ENCODE data around the gene MMP25.
"Not testable (repeated sequence)": the region's sequence is repeated elsewhere in the genome, so short reads cannot be mapped to it uniquely, and the experiment has no call there.

MMP25 gene

DNA sequence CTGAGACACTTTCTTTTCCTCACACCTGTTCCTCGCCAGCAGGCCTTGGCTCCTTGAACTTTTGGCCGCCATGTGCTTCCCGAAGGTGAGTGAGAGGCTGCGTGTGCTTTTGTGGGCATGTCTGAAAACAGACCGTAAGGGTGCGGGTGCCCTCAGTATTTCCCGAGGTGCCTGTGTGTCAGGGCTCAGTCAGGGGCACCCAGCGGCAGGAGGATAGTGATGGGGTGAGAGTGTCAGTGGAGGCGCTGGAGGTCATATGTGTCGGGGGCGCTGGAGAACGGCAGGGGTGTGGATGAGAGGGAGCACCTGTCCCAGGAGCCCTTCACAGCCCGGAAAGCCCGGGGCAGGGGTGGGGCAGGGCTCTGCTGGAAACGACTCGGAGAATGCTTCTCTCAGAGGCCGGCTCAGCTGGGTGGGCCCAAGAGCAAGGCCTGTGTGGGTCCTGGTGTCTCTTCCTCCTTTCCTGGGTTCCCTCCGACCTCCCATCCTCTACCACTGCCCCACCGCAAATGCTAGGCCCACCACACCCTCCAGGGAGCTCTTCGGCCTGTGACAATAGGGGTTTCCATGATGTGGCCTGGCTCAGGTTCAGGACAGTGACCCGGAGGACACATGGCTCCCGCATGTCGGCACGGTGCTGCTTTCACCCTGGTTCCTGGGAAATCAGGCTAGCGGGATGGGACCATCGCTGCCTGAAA, 19.5 kb downstream of the MMP25 start:
- H3K4me3 ChIP-seq (ENCODE audit: low read depth, low read length), result peak overlapping the region; percentile 38
- DNase-seq (ENCODE audit: low read depth), result no peak

DNA sequence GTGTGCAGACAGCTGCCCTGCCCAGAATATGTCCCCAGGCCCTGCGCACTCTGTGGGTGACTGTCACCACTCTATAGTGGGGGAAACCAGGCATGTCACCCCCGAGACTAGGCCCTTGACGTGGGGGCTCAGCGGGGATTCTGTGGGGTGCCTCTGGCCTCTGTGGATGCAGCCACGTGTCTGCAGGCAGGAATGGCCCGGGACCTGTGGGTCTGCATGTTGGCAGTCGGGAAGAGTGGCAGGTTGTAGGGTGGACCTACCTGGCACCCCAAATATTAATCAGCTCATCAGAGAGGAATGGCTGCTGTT, 20.0 kb downstream of the MMP25 start:
- DNase-seq (ENCODE audit: low read depth), result no peak
- peak overlapping the region; percentile 38 for H3K4me3 ChIP-seq (ENCODE audit: low read depth, low read length)

DNA sequence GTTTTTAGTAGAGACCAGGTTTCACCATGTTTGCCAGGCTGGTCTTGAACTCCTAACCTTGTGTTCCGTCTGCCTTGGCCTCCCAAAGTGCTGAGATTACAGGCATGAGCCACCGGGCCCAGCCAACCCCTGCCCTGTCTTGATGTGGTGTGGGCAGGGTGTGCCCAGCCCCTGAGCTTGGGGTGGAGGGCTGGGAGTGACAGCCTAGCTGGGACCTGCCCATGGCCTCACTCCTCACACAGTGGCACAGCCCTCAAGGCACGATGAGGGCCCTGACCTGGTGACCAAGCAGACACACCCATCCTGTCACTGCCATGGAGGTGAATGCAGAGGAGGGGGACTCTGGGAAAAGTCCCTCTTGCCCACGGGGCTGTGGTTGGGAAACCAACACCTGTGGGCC, 22.1 kb downstream of the MMP25 start:
- H3K4me3 ChIP-seq (ENCODE audit: low read depth, low read length), result no peak overlapping the region
- no peak for DNase-seq (ENCODE audit: low read depth)

DNA sequence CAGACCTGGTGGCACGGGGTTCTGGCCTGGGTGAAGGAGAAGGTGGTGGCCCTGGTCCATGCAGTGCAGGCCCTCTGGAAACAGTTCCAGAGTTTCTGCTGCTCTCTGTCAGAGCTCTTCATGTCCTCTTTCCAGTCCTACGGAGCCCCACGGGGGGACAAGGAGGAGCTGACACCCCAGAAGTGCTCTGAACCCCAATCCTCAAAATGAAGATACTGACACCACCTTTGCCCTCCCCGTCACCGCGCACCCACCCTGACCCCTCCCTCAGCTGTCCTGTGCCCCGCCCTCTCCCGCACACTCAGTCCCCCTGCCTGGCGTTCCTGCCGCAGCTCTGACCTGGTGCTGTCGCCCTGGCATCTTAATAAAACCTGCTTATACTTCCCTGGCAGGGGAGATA, 22.8 kb downstream of the MMP25 start:
- not testable (repeated sequence) for DNase-seq (ENCODE audit: low read depth); H3K4me3 ChIP-seq (ENCODE audit: low read depth, low read length)

DNA sequence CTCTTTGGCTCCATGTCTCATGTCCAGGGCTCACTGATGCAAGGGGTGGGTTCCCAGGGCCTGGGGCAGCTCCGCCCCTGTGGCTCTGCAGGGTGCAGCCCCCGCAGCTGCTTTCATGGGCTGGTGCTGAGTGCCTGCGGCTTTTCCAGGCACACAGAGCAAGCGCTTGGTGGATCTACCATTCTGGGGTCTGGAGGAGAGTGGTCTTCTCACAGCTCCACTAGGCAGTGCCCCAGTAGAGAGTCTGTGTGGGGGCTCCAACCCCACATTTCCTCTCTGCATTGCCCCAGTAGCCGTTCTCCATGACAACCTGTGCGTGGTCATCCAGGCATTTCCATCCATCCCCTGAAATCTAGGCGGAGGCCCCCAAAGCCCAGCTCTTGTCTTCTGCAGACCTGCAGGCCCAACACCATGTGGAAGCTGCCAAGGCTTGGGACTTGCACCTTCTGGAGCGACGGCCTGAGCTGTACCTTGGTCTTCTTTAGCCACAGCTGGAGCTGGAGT, 24.3 kb downstream of the MMP25 start:
- no peak overlapping the region for H3K4me3 ChIP-seq (ENCODE audit: low read depth, low read length)
- no peak for DNase-seq (ENCODE audit: low read depth)

DNA sequence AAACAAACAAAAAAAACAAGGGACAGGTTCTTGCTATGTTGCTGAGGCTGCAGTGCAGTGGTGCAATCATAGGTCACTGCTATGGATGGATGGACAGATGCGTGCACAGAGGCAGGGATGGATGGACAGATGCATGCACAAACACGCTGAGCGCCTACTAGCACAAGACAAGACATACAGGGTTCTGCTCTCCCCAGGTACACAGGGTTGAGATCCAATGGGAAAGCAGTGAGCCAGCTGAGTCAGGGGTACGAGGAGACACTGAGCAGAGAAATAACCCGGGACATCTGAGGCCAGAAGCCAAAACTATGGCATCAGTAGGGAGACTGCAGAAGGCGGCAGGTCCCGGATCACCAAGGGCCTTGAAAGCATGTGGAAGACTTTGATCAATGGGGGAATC, 25.3 kb downstream of the MMP25 start:
- no peak for DNase-seq (ENCODE audit: low read depth)
- no peak overlapping the region for H3K4me3 ChIP-seq (ENCODE audit: low read depth, low read length)

DNA sequence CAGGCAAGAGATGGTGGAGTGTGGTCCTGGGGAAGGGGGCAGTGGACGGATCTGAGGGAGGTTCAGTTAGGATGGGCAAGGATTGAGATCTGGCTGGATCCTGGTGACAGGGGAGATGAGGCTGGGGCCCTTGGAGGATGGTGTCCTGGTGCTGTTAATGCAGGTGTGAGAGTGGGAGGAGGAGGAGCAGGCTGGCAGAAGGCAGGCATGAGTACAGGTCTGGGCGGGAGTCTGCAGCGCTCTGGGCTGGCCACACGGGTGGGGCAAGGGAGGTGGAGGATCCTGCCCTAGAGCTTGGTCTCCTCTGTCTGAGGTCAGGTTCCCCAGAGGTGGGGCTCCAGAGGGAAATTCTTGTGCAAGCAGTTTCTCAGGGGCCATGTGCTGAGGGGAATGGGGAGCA, 25.8 kb downstream of the MMP25 start:
- H3K4me3 ChIP-seq (ENCODE audit: low read depth, low read length); DNase-seq (ENCODE audit: low read depth): not testable (repeated sequence)

DNA sequence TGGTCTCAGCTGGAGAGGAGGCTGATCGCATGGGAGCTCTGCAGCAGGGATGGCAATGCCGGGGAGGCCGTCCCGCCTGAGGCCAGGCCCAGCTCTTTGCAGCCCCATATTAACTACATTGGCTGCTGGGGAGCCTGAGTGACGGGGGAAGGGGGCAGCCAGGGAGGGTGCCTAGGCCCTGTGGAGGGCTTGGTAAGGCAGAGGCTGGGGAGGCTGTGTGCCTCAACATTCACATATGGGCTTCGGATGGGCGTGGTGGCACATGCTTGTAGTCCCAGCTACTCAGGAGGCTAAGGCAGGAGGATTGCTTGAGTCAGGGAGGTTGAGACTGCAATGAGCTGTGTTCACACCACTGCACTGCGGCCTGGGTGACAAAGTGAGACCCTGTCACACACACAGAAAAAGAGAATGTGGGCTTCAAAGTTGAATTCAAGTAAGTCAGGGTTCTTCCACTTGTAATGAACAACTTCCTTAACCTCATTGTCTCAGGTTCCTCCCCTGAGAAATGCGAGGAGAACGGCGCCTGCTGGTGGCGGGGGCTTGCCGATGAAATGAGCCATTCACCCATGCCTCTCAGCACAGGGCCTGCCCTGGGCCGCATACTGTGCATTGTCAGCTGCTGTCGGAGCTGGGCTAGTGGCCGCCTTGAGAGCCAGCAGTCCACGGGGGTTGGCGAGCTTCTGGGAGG, 26.4 kb downstream of the MMP25 start:
- not testable (repeated sequence) for H3K4me3 ChIP-seq (ENCODE audit: low read depth, low read length); DNase-seq (ENCODE audit: low read depth)

DNA sequence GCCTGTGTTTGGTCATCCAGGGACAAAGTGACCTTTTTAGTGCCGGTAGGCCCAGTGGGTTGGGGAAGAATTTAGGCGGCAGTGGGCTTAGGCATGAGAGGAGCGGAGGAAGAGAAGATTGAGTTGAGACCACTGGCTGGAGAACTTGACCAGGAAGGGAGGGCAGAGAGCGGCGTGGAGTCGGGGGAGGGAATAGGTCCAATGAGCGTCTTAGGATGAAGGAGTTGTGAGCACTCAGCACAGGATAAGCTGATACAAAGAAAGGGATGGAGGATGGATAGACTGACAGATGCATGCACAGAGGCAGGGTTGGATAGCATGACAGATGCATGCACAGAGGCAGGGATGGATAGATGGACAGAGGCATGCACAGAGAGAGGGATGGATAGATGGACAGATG, 27.1 kb downstream of the MMP25 start:
- no peak for DNase-seq (ENCODE audit: low read depth)
- no peak overlapping the region for H3K4me3 ChIP-seq (ENCODE audit: low read depth, low read length)

DNA sequence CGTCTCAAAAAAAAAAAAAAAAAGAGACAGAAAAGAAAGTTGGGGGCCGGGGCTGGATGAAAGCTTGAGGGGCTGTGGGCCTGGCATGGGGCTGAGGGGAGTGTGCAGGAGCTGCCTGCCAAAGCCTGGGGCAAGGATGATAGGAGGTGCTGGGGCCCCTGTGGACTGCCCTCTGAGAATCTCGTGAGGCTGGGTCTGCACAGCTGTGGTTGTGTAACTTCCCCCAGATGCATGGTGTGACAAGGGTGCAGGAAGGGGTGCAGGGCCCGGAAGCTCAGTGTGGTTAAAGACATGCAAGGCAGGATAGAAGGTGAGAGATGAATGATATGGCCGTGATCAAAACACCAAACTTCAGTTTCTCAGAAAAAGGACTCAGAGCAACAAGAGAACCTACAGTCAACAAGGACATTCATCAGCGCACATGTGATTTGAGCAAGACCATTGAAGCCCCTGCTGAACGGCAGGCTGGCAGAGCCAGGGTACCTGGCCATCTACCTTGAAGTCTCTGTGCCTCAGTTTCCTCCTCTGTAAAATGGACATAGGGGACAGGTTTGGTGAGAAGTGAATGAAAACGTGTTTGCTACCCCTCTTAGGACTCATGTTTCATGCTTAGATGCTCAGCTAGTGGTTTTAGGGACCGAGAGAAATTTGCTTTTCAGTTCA, 28.6 kb downstream of the MMP25 start:
- no peak overlapping the region for H3K4me3 ChIP-seq (ENCODE audit: low read depth, low read length)
- no peak for DNase-seq (ENCODE audit: low read depth)

DNA sequence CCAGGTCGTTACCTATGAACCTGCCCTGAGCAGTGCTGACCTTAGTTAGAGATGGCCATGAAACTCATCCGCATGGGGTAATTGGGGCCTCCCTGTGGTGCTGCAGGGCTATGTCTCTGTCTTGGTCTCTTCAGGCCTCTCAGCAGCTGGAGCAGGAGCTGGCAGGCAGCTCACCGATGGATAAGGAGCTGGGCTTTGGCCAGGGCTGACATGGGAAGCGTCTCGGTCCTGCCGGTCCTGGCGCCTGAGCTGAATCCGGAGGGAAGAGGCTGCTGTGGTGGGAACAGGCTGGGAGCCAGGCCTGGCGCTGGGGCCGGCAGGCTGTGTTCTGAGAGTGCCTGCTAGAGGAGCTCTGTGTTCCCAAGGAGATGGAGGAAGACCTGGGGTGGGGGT, 29.2 kb downstream of the MMP25 start:
- no peak overlapping the region for H3K4me3 ChIP-seq (ENCODE audit: low read depth, low read length)

DNA sequence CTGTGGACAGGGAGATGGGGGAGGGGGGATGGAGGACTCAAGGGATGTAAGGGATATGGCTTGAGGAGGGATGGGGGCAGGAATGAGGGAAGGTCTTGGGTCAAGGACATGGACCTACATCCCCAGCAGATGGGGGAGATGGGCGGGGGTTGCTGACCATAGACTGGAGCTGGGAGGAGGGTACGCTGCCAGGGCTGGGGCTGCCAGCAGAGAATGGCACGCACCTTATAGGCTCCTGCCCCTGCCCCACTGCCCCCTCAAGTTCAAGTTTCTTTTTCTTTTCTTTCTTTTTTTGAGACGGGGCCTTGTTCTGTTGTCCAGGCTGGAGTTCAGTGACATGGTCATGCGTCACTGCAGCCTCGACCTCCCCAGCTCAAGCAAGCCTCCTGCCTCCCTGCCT, 29.6 kb downstream of the MMP25 start:
- not testable (repeated sequence) for DNase-seq (ENCODE audit: low read depth); H3K4me3 ChIP-seq (ENCODE audit: low read depth, low read length)

More for the DNA sequence above, 29.2 kb downstream of the MMP25 start:
- DNase-seq (ENCODE audit: low read depth), result no peak

DNA sequence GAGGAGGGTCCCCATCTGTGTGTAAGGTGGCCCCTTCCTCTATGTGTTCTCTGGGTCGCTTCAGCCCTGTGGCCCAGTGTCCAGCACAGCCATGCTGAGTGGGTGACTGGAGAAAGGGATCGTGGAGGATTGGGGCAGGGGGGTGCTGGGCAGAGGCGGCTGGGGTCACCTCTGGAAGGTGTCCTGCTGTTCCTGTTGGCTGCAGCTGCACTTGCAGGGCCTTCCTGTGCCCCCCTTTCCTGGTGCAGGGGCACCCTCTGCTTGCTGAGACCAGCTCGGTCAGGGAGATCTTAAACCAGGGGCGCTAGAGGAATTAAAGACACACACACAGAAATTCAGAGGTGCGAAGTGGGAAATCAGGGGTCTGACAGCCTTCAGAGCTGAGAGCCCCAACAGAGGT, 30.2 kb downstream of the MMP25 start:
- no peak overlapping the region for H3K4me3 ChIP-seq (ENCODE audit: low read depth, low read length)
- DNase-seq (ENCODE audit: low read depth), result no peak

DNA sequence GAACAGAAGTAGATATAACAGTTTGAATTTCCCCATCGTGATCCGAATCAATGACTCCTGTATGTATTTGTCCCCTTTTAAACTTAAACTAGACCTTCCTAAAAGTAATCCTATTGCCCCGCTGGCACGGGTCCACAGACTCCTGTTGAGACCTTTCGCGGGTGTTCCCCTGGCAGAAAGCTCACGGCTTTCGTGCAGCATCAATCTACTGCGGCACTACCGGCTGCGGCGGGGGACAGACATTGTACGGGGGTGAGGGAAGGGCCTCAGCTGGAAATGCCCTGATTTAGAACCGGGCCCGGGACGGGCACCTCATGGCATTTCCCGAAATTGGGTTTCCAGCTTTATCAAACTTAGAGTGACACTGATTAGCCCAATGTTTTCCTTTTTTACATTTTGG, 33.7 kb downstream of the MMP25 start:
- no peak for DNase-seq (ENCODE audit: low read depth)
- H3K4me3 ChIP-seq (ENCODE audit: low read depth, low read length), result no peak overlapping the region

DNA sequence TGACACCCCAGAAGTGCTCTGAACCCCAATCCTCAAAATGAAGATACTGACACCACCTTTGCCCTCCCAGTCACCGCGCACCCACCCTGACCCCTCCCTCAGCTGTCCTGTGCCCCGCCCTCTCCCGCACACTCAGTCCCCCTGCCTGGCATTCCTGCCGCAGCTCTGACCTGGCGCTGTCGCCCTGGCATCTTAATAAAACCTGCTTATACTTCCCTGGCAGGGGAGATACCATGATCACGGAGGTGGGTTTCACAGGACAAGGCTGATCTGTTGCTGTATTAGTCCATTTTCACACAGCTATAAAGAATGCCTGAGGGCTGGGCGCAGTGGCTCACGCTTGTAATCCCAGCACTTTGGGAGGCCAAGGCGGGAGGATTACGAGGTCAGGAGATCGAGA, 35.6 kb downstream of the MMP25 start:
- not testable (repeated sequence) for DNase-seq (ENCODE audit: low read depth); H3K4me3 ChIP-seq (ENCODE audit: low read depth, low read length)

DNA sequence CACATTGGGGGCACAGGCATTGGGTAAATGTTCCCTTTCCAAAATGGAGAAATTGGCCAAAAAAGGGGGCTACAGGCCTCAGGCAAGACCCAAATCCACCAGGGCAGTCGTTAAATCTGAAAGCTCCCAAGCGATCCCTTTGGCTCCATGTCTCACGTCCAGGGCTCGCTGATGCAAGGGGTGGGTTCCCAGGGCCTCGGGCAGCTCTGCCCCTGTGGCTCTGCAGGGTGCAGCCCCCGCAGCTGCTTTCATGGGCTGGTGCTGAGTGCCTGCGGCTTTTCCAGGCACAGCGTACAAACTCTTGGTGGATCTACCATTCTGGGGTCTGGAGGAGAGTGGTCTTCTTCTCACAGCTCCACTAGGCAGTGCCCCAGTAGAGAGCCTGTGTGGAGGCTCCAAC, 37.0 kb downstream of the MMP25 start:
- H3K4me3 ChIP-seq (ENCODE audit: low read depth, low read length); DNase-seq (ENCODE audit: low read depth): not testable (repeated sequence)

DNA sequence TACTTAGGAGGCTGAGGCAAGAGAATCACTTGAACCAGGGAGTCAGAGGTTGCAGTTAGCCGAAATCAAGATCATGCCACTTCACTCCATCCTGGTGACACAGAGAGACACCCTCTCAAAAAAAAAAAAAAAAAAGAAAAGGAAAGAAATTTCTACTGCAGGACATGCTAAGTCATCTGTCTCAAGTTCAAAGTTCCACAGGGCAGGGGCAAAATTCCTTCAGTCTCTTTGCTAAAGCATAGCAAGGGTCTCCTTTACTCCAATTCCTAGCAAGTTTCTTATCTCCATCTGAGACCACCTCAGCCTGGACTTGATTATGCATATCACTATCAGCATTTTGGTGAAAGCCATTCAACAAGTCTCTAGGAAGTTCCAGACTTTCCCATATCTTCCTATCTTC, 38.1 kb downstream of the MMP25 start:
- H3K4me3 ChIP-seq (ENCODE audit: low read depth, low read length), result no peak overlapping the region
- no peak for DNase-seq (ENCODE audit: low read depth)

DNA sequence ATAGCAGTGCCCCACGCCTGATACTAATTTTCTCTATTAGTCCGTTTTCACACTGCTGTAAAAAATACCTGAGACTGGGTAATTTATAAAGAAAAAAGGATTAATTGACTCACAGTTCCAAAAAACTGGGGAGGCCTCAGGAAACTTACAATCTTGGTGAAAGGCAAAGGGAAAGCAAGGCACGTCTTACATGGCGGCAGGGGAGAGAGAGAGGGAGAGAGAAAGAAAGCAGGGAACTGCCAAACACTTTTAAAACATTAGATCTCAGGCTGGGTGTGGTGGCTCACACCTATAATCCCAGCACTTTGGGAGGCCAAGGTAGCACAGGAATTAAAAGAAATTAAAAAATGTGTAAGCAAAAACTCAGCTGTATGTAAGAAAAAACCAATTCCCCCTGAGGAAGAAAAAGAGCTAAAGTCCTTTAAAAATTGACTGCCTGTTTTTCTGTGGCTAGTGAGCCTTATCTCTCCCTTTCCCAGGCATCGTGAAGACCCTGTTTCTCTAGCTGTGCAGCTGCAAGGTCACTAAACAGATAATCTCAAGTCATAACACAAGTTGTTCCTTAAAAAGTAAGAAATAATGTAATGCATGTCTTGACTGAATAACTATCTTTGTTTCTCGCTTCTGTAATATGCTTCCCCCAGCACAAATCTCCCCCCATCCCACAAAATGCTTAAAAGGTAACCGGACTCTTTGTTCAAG, 38.8 kb downstream of the MMP25 start:
- H3K4me3 ChIP-seq (ENCODE audit: low read depth, low read length), result no peak overlapping the region
- DNase-seq (ENCODE audit: low read depth), result no peak

DNA sequence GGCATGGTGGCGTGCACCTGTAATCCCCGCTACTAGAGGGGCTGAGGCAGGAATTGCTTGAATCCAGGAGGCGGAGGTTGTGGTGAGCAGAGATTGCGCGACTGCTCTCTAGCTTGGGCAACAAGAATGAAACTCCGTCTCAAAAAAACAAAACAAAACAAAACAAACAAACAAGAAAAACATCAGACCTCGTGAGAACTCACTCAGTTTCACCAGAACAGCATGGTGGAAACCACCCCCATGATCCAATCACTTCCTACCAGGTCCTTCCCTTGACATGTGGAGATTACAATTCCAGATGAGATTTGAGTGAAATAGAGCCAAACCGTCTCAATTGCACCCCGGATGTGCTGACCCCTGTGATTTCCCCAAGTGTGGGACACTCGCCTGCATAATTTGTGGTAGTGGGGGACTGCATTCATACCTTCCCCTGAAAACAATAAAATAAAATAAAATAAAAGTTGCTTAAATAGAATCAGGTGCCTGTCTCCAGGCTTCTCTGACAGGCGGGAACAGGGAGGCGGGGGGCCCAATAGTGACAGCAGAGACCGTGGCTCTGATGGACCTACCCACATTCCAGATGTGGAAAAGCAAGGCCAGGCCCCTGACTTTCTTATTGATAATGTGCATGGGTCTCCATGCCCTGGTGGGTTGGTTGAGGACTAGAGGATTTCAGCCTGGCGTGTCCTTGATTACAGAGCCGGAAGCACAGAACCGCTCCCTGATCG, 39.7 kb downstream of the MMP25 start:
- no peak for DNase-seq (ENCODE audit: low read depth)
- no peak overlapping the region for H3K4me3 ChIP-seq (ENCODE audit: low read depth, low read length)

Measured in skeletal muscle cell (primary cell).